Measurements from ENCODE around the gene ACKR2.

The ACKR2 gene

DNA sequence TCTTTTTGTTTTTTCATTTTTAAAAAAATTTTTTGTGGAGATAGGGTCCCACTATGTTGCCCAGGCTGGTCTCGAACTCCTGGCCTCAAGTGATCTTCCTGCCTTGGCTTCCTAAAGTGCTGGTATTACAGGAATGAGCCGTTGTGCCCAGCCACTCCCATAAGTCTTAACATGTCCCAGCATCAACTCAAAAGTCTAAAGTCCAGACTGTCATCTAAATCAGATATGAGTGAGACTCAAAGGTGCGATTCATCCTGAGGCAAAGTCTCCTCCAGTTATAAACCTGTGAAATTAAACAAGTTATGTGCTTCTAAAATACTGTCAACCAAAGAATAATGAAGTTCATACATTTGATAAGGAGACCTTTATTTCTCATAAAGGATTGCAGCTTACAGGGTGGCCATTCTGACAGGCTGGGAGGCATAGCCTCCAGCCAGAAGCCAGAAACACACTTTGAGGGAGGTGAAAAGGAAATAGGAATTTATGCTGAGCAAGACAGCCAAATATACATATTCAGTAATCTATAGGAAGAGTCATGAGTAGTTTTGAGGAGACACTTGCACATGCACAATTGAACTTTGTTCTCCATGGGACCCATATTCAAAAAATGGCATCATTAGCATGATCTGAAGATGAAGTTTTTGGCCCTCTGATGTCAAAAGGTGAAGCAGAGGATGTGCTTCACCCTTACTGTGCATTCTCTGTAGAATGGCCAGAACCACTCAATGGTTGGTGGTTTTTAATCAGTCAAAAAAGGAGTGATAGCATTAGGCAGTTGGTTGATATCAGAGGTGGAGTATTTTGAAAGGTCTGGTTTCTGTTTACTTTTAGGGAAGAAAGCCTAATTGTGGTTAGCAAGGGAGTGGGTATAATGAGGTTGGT is 85.7 kb downstream of the ACKR2 start:
- no peak for FAIRE-seq

DNA sequence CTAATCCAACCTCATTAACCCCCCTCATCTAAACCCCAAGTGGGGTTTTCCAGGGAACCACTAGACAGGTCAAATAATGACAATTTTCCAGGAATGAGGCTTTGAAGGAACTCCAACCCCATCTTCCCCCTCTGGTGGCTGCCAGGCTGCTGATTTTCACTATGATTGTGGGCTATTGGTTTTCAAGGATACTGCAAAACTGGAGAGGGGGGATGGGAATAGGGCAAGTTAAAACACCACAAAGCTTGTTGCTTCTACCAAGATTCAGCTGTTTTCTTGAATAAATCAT is 86.3 kb downstream of the ACKR2 start:
- FAIRE-seq = no peak

DNA sequence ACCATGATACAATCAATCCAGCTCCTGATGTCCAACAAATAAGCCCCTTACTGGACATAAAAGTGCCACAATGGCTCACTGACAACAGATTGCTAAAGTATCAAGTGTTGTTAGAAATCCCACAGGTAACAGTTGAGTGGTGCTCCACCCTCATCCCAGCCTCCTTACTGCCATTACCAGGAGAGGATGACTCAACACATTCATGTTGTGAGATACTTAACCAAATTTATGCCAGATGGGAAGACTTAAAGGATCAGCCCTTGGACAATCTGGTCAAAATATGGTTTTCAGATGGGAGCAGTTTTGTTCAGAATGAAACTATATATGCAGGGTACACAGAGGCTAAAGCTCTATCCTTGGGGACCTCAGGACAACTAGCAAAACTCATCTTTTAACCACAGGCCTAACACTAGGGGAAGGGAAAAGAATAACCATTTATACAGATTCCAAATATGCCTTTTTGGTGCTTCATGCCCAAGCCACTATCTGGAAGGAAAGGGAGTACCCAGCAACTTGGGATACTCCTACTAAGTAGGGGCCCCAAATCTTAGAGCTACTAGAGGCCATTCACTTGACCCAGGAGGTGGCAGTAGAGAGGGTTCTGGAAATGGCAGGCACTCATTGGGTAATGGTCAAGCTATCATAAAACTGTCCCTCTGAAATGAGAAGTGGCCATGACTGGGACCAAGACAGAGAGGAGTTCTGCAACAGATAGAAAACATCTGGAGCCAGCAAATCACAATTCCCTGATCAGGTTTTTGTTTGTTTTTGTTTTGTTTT is 89.8 kb downstream of the ACKR2 start:
- no peak for FAIRE-seq

DNA sequence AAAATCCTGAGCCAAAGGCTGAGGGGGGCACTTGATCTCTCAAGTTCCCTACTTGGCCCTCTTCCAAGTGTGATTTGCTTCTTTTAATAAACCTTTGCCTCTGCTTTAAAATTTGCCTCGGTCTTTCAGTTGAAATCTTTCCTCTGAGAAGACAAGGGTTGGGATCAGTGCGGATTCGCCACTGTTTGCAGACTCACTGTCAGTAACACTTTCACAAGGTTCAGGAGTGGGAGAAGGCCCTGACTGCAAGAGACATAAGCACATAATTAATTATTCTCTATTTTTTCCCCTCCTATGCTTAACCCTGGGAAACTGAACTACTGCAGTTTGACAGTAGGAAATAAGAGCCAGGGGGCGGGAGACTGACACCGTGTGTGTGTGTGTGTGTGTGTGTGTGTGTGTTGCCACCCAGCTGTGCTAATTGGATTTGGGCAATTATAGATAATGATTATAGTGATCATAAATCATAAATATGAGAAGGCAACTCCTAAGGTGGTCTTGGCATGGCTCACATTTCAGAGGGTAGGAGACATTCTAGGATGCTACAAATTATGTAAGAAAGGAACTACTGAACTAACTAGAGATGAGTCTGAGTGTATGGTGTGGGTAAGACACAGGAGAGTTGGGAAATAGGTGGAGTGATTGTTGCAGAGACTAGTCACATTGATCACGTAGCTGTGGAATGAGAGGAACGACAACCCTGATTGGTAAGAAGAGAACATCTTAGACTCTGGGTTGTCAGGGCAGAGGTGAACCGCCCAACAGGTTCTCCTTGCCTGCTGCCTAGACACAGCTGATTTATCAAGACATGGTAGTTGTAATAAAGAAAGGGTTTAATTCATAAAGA is 91.2 kb downstream of the ACKR2 start:
- no peak for FAIRE-seq

DNA sequence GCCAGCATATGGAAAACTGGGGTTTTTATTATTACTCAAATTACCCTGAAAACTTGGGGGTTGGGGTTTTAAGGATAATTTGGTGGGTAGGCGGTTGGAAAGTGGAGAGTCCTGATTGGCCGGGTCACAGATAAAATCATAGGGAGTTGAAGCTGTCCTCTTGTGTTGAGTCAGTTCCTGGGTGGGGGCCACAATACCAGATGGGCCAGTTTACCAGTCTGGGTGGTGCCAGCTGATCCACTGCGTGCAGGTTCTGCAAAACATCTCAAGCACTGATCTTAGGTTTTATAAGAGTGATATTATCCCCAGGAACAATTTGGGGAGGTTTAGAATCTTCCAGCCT is 91.8 kb downstream of the ACKR2 start:
- FAIRE-seq = no peak

DNA sequence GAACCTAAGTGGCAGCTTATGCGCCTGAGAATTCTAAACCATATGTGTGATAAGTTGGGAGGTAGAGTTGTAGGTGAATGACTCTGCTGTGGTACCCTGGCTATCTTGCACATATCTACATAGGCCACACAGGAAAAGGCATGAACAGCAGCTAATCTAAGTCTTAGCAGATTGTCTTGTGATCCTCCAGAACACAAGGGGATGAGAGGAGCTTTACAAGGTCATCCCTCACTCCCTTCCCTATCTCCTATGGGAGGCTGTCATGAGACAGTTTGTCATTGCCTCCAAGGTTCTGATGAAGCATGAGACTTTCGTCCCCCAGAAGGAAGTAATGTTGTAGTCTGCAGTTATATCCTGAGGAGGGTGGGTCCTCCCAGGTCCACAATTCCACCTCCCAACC is 93.0 kb downstream of the ACKR2 start:
- FAIRE-seq = no peak

DNA sequence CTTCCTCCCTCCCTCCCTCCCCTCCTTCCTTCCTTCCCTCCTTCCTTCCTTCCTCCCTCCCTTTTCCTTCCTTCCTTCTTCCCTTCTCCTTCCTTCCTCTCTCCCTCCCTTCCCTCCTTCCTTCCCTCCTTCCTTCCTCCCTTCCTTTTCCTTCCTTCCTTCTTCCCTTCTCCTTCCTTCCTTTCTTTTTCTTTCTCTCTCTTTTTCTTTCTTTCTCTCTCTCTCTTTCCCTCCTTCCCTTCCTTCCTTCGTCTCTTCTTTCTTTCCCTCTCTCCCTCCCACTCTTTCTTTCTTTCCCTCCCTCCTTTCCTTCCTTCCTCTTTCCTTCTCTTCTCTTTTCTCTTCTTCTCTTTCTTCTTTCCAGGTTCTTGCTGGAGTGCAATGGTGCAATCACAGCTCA is 94.8 kb downstream of the ACKR2 start:
- no peak for FAIRE-seq

DNA sequence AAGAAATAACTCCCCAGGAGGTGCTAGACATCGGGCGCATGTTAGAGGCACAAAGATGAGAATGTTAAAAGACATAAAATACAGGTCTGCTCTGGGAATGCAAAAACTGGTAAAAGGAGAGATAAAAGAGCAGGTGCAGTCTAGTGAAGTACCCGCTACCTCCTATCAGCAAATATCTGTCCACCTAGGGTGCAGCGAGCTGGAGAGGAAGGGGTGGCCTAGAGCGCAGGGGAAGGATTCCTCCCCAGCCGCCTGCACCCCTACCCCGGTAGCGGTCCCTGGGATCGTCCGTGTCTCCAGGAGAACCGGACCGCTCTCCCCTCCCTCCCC is 96.5 kb downstream of the ACKR2 start:
- FAIRE-seq = no peak

DNA sequence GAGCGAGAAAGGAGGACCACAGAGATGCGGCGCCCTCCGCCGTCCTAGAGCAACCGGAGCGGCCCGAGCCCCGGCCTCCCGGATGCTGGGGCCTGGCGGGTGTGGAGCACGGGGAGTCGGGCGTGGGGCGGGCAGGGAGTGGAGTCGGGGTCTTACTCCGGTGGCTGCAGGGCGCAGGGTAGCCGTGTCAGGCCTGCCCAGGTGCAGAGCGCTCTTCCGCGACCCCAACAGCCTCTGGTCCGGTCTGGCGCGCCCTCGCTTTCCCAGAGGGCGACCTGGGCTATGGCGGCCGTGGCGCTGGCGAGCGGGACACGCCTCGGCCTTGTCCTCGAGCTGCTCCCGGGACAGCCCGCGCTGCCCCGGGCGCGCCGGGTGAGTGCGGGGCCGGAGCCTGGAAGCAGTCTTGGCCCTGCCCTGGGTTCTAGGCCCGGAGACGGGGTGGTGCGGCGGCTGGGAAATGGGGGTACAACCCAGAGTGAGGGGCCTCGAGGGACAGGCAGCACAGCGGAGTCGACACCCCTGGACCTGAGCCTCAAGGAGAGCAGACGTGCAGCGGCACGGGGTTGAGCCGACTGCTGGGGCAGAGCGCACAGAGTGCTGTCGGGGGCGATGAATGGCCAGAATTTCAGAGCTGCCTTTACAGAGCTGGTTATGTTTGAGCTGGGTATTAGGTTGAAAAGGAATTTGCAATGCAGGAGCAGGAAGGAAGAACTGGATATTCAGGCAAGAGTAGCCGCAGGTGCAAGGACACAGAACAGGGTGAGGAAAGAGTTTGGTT is 97.0 kb downstream of the ACKR2 start, which contains the start of gene ZNF662:
ZNF662 (plus strand) TSS at position 73 of the 778 bp plus-strand sequence. CDS start 1,973 bp downstream, outside the sequence.
- no peak for FAIRE-seq

DNA sequence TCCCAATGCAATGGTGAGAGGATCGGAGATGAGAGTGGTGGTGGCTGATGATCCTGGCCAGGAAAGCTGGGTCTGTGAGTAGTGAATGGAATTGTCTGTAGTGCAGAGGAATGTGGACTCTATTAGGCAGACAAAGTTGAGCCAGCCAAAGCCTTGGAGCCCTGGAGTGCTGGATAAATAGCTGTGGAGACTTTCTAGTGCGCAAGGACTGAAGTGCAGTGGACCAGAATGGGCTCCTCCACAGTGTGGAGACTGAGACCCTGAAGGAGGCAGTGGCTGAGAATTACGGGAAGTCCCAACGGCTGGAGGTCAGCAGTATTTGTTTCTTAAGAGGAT is 97.6 kb downstream of the ACKR2 start:
- FAIRE-seq = no peak

DNA sequence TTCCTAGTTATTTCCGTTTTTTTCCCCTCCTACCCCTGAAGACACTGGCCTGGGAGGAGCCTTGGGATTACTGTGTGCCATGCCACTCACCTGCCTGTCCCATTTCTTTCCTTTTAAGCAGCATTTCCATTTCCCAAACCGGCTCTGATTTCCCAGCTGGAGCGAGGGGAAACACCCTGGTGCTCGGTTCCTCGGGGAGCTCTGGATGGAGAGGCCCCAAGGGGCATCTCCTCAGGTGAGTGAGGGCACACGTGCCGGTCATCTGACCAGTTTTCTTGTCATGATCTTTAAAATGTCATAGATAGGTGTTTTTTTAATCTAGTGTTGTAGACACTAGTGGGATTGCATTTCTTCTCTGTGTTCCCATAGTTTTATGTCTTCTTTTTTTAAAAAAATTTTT is 99.4 kb downstream of the ACKR2 start:
- no peak for FAIRE-seq

DNA sequence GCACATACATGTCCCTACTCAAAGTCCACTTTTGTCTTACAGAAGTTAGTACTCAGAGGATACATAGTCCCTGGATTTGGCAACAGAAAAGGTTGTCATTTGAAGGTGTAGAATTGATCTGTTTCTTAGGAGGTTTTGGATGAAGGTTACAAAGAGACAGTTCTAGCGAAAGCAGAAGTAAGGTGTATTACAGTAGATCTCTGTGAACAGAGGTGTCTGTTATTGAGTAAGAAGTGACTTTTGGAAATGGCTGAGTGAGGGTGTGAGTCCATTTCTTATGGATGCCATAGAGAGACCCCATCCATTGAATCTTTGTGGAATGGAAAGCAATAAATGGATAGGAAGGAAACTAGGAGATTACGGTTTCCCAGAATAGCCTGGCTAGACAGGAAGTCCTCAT is 102.3 kb downstream of the ACKR2 start:
- no peak for FAIRE-seq

DNA sequence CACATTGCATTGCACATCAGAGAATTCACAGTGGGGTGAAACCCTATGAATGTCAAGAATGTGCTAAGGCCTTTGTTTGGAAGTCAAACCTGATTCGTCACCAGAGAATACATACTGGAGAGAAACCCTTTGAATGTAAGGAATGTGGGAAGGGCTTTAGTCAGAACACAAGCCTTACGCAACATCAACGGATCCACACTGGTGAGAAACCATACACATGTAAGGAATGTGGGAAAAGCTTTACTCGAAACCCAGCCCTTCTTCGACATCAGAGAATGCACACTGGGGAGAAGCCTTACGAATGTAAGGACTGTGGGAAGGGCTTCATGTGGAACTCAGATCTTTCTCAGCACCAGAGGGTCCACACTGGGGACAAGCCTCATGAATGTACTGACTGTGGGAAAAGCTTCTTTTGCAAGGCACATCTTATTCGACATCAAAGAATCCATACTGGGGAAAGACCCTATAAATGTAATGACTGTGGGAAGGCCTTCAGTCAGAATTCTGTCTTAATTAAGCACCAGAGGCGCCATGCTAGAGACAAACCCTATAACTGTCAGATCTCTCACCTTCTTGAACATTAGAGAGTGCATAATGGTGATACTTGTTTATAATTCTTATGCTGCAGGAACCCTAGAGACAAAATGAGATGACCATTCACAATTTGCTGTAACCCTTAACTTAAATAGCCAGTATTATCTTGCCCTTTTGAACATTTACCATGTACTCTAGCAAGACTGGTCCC is 105.7 kb downstream of the ACKR2 start:
- FAIRE-seq = no peak

Data from islet of Langerhans (tissue), 1 donor.